Right forelimb (tissue), 1 donor: Measurements from ENCODE around the gene F2RL3.
"Not testable (repeated sequence)": the region's sequence is repeated elsewhere in the genome, so short reads cannot be mapped to it uniquely, and the experiment has no call there.

Source experiments
- DNase-seq: peaks from one replicate; pipeline ENCODE4 v3.0.0-alpha.2; 2018

Gene F2RL3

DNA sequence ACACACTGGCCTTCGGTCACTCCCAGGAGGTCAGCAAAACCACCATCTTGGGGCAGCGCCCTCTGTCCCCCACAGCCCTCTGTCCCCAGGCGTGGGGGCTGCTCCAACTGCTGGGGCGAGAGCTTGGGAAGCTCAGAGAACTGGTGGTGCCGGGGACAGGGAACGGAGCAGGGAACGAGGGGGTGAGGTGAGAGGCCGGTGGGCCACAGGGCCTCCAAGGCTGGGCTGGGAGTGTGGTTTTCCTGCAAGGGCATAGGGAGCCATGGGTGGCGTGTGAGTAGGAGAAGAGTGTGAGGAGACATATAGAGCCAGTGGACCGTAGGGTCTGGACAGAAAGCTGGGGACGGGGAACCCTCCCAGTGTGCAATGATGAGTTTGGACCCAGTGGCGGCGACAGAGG lies 34.1 kb downstream of the F2RL3 start:
- DNase-seq, result no peak

DNA sequence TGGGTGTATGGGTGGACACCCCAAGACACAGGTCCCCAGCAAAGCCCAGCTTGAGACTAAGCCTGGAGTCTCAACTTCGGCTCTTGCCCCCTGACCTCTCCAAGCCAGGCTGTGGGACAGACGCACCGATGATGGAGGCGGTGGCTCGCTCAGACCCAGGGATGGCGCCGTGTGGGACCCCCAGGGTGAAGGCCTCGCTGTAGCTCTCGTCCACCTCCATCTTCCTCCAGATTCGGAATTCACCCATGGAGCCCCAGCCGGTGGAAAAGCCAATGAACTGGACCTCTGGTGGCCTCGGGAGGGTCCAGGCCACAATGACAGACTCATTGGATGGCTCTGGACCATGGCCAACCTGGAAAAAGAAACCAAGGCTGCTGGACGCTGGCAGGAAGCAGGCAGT lies 39.1 kb downstream of the F2RL3 start:
- no peak for DNase-seq

- DNase-seq, result no peak
These were observed 39.6 kb downstream of the F2RL3 start for GRCh38 chr19:16928351-16928750.

DNA sequence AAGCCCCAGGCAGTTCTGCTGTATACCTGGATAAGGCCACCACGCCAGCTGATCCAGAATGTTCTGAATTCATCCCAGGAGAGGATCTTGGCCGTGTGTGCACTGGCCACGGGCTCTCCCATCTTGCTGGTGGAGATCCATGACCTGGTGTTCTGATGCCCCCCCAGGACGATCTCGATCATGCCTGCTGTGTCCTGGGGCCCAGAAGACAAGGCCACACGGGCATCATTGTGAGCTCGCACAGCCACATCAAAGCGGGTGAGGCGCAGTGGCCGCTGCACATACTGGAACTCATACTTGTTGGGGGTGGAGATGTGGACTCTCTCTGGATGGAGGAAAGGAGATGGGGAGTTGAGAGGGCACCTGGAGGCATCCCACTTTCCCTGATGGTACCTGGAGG lies 40.1 kb downstream of the F2RL3 start:
- no peak for DNase-seq

GRCh38 chr19:16930753-16931152 lies 42.0 kb downstream of the F2RL3 start:
- no peak for DNase-seq

DNA sequence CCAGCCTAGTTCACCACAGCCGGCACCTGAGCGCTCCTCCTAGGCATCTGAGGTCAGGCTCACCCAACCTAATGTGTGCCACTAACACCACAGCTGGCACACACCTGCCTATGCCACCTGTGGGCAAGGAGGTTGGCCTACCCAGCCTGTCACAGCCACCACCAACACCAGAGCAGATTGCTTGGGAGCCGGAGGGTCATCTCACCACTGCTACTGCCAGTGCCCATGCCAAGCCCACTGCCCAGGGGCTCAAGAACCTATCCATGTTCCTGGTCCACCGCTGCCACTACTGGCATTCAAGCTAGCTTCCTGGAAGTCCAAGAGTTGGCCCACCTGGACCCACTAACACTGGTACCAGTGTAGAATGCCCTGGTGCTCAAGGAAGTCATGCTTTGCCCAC lies 42.5 kb downstream of the F2RL3 start:
- no peak for DNase-seq

- DNase-seq, result no peak
These were observed 45.7 kb downstream of the F2RL3 start for GRCh38 chr19:16934489-16934888.

- no peak for DNase-seq
These were observed 48.1 kb downstream of the F2RL3 start for GRCh38 chr19:16936901-16937300.

DNA sequence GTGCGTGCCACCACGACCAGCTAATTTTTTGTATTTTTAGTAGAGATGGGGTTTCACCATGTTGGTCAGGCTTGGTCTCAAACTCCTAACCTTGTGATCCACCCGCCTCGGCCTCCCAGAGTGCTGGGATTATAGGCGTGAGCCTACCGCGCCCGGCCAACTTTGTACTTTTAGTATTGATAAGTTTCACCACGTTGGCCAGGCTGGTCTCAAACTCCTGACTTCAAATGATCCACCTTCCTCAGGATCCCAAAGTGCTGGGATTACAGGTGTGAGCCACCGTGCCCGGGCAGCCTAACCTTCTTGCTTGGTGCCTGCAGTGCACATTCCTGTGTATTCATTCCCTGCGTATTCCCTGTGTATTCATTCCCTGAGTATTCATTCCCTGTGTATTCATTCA lies 49.0 kb downstream of the F2RL3 start:
- DNase-seq, result not testable (repeated sequence)

DNA sequence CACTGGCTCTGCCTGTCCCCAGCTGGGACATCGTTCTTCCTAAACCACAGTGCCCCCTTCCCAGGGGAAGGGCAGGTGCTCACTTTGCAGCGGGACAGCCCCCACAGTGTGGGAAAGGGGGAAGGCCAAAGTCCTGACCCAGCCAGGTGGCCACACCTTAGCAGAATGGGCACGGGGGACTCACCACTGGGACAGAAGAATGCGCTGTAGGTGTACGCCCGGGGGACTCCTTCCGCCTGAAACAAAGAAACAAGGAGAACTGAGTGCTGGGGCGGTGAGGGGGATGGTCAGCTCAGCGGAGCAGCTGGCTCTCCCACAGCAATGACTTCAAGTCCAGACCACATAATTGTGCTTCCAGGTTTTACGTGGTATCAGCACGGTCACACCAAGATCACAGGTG lies 49.4 kb downstream of the F2RL3 start:
- DNase-seq, result no peak

- not testable (repeated sequence) for DNase-seq
These were observed 51.3 kb downstream of the F2RL3 start for GRCh38 chr19:16940063-16940462.

- no peak for DNase-seq
These were observed 51.8 kb downstream of the F2RL3 start for GRCh38 chr19:16940626-16941025.
